Stomach (tissue), 9 donors: ENCODE measurements around the gene CFAP100. TPM values are rescaled to one million over a fixed set of nuclear protein-coding genes. Genes with fewer than 3 reads are reported as not detected.

Experiments used
- DNase-seq, 2 donors: peaks; one replicate each; pipeline versions ENCODE4 v3.0.0 to v3.0.0-alpha.2; 2013 to 2019
- H3K27ac ChIP-seq, 5 donors: fragments of 200-600 bp in 4 of 5; sonication (generic) in 4 of 5; one replicate each; pipeline ENCODE4 v1.5.1; 2013 to 2019; ENCODE audit warnings: mild to moderate bottlenecking in 1 of 5, moderate library complexity in 1 of 5
- H3K27me3 ChIP-seq, 3 donors: fragments of 200-600 bp; sonication (generic); one replicate each; pipeline ENCODE4 v1.5.1; 2017 to 2019; ENCODE audit warnings: mixed run types in 1 of 3
- H3K36me3 ChIP-seq, 4 donors: fragments of 200-600 bp; sonication (generic); 1 replicate in 3 of 4; 2 replicates in 1 of 4; pipeline ENCODE4 v1.5.1; 2016 to 2019
- H3K4me1 ChIP-seq, 4 donors: fragments of 200-600 bp; sonication (generic); one replicate each; pipeline ENCODE4 v1.5.1; 2016 to 2019
- H3K4me3 ChIP-seq, 4 donors: fragments of 200-600 bp; sonication (generic) in 3 of 4; one replicate each; pipeline ENCODE4 v1.5.1; 2016 to 2019; ENCODE audit warnings: mild to moderate bottlenecking in 1 of 4
- H3K9me3 ChIP-seq, 4 donors: fragments of 200-600 bp; sonication (generic); one replicate each; pipeline ENCODE4 v1.5.1; 2016 to 2019
- EP300 ChIP-seq: sonication (generic); formaldehyde crosslinking; IDR thresholded peaks from one replicate; pipeline ENCODE4 v1.6.1; 2017; ENCODE audit warnings: antibody characterized with exemption
- POLR2A ChIP-seq, 4 donors: fragments of 450-650 bp; IDR thresholded peaks; one replicate each; pipeline ENCODE4 v1.6.1; 2016; ENCODE audit warnings: antibody characterized with exemption in 4 of 4, control low read depth in 2 of 4, mild to moderate bottlenecking in 1 of 4, moderate library complexity in 1 of 4
- POLR2AphosphoS5 ChIP-seq, 3 donors: sonication (generic); formaldehyde crosslinking; IDR thresholded peaks; one replicate each; pipeline ENCODE4 v1.6.1; 2016; ENCODE audit warnings: antibody characterized with exemption in 3 of 3
- WGBS, 5 donors: extraction: QIAGEN DNeasy Blood & Tissue Kit in 3 of 5; methylation state at CpG; one replicate each; pipeline versions ENCODE4 v1.1.5 to v1.1.7; 2013 to 2018; 5-methylcytosine and 5-hydroxymethylcytosine counted together
- intact Hi-C: fragments of 100-400 bp; cut with DNase I; formaldehyde crosslinking; loops from one replicate; pipeline ENCODE4 v1.15.1; 2023; ENCODE audit warnings: low total_unique reads
- polyA plus RNA-seq, 3 donors: library from polyadenylated mRNA; stranded (reverse); fragments of 200-250 nt; gene quantifications; one replicate each; pipeline ENCODE4 v1.2.3, GENCODE V29; 2013
- total RNA-seq, 5 donors: library from RNA; depleted of rRNA; stranded (reverse); fragments of >200 nt; gene quantifications; one replicate each; pipeline versions ENCODE4 v1.1.0 to v1.2.3, GENCODE V29; 2014 to 2016
- TF ChIP-seq, protein P1 (sequence below), 7 experiments: fragments of 450-650 bp in 4 of 7; fragments of 200-600 bp in 3 of 7; sonication (generic) in 3 of 7; IDR thresholded peaks; one replicate each; pipeline ENCODE4 v1.5.1; 2016 to 2019; ENCODE audit warnings: antibody characterized with exemption in 7 of 7, control low read depth in 2 of 7, mild to moderate bottlenecking in 1 of 7
- donor health status: healthy with polysubstance abuse.
- donor health status: Bipolar disorder and iron deficiency.
- donor health status: healthy.

CFAP100 gene
- total and polyA plus RNA-seq, 8 donors, result not detected

DNA sequence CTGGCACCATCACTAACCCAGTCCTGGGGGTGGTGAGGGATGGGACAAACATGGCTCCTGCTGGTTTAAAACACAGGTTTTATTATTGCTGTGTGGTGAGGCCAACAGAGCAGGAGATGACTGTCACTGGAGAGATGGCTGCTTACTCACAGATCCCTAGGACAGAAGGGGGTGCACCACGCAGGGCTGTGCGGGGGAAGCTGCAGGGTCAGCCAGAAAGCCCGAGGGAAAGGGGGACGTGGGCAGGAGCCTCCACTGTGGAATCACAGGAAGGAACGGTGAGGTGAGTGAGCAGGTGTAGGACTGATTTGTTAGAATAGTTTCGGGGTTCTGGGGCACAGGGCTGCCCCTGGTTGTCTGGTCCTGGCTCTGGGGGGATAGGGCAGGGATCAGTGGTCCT lies 7.5 kb downstream of the CFAP100 start:
- 72 to 85% (median 81%) methylated on average over 6 of the region's 6 CpGs for WGBS, 5 donors

DNA sequence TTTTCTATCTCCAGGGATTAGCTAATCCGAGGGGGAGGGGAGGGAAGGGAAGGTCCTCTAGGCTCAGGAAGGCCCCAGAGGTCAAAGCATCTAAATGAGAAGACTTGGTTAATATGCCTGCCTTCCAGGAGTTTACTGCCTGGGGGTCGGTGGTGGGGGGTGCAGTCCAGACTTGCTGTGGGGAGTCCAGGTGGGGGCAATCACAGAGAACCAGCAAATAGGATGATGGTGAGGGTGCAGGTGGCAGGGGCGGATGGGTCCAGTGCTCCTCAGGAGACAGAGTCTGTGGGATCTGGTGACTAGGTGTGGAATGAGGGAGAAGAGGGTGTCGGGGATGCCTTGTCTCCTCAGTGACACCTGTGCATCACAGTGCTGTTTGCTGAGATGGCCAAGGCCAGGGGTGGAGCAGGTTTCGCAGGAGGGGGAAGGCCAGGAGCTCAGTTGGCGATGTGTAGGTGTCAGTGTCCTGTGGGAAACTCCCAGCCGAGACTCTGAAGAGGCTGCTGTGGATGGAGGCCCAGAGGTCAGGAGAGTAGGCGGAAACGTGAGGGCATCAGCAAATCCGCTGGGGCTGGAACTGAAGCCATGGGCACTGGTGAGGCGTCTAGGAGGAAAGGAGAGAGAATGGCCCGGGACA lies 8.1 kb downstream of the CFAP100 start:
- 77 to 87% (median 86%) methylated on average over 12 of the region's 12 CpGs for WGBS, 5 donors
- Histone ChIP-seq H3K4me3 (no peak overlapping the region), H3K36me3 (no peaks in the 10 kb centered on the region), H3K27ac (no peak overlapping the region), H3K27me3 (peaks cover 0 to 37% (median 10%) of the 10 kb centered on the region in 3 donors), H3K4me1 (no peaks in the 10 kb centered on the region), H3K9me3 (no peaks in the 10 kb centered on the region)
- TF ChIP-seq, protein P1, sequence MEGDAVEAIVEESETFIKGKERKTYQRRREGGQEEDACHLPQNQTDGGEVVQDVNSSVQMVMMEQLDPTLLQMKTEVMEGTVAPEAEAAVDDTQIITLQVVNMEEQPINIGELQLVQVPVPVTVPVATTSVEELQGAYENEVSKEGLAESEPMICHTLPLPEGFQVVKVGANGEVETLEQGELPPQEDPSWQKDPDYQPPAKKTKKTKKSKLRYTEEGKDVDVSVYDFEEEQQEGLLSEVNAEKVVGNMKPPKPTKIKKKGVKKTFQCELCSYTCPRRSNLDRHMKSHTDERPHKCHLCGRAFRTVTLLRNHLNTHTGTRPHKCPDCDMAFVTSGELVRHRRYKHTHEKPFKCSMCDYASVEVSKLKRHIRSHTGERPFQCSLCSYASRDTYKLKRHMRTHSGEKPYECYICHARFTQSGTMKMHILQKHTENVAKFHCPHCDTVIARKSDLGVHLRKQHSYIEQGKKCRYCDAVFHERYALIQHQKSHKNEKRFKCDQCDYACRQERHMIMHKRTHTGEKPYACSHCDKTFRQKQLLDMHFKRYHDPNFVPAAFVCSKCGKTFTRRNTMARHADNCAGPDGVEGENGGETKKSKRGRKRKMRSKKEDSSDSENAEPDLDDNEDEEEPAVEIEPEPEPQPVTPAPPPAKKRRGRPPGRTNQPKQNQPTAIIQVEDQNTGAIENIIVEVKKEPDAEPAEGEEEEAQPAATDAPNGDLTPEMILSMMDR (IDR thresholded peaks at IDR 0.05), result no peak
- no peak for TF ChIP-seq POLR2AphosphoS5 (IDR thresholded peaks at IDR 0.05)
- intact Hi-C loops, result no loop called here
- peak in 1 of 2 donors; percentile 16 for DNase-seq

More for the DNA sequence above, 7.5 kb downstream of the CFAP100 start:
- DNase-seq, result no peak
- no peaks in the 10 kb centered on the region for H3K4me1 ChIP-seq
- peaks cover 0 to 32% (median 4%) of the 10 kb centered on the region in 3 donors for H3K27me3 ChIP-seq
- H3K4me3 ChIP-seq, result no peak overlapping the region
- H3K27ac ChIP-seq, result no peak overlapping the region
- intact Hi-C loops, result no loop called here
- TF ChIP-seq POLR2AphosphoS5 (IDR thresholded peaks at IDR 0.05), result no peak
- TF ChIP-seq, protein P1 (IDR thresholded peaks at IDR 0.05), result no peak
- no peak for TF ChIP-seq EP300
- no peak for TF ChIP-seq POLR2A (IDR thresholded peaks at IDR 0.05)
- no peaks in the 10 kb centered on the region for H3K36me3 ChIP-seq
- no peaks in the 10 kb centered on the region for H3K9me3 ChIP-seq

DNA sequence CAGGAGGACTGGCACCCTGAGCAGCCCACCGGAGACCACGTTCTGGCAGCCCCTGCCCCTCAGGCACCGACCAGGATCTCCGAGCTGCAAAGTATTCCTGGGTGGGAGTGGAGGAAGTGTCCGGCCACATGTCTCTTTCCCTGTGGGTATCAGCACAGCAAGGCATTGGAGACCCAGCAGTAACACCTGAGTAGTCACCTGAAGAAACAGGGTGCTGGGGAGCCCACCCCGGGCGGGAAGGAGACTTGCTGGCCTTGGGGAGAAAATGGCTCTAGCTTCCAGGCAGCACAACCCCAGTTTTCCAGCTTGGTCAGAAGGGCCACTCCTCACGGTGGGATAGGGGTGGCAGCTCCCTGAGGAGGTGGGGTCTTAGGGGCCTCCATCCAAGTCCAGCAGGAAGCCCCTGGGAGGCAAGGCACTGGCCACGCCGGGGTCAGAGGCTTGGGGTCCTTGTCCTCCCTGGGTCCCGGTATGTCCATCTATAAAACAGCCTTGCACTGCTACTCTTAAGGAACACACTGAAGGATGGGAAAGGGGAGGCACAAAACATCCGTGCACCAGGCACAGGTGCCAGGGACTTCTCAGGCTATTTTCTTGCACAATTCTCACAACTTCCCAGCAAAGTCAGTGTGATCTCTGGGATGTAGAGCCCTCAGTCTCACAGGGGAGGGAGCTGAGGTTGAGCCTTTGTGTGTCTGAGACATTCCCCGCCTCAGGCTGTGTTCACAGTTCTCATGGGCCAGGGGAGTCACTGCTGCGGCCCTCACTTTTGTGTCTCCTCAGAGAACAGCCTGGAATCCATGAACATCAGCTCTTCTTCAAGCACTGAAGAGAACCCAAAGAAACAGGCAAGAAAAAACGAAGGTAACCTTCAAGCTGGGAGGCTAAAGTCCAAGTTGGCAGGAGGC lies 11.9 kb downstream of the CFAP100 start:
- H3K4me3 ChIP-seq, result no peak overlapping the region
- no peaks in the 10 kb centered on the region for H3K36me3 ChIP-seq
- no peaks in the 10 kb centered on the region for H3K9me3 ChIP-seq
- H3K4me1 ChIP-seq, result no peaks in the 10 kb centered on the region
- 81 to 88% (median 83%) methylated on average over 11 to 15 of the region's 15 CpGs for WGBS, 5 donors
- intact Hi-C loops, result no loop called here
- peaks cover 0 to 36% (median 10%) of the 10 kb centered on the region in 3 donors for H3K27me3 ChIP-seq
- DNase-seq, result peak in 1 of 2 donors; percentile 15
- H3K27ac ChIP-seq, result no peak overlapping the region
- TF ChIP-seq, protein P1 (IDR thresholded peaks at IDR 0.05), result no peak
- TF ChIP-seq EP300 (no peak), POLR2A (IDR thresholded peaks at IDR 0.05) (no peak), POLR2AphosphoS5 (IDR thresholded peaks at IDR 0.05) (no peak)

DNA sequence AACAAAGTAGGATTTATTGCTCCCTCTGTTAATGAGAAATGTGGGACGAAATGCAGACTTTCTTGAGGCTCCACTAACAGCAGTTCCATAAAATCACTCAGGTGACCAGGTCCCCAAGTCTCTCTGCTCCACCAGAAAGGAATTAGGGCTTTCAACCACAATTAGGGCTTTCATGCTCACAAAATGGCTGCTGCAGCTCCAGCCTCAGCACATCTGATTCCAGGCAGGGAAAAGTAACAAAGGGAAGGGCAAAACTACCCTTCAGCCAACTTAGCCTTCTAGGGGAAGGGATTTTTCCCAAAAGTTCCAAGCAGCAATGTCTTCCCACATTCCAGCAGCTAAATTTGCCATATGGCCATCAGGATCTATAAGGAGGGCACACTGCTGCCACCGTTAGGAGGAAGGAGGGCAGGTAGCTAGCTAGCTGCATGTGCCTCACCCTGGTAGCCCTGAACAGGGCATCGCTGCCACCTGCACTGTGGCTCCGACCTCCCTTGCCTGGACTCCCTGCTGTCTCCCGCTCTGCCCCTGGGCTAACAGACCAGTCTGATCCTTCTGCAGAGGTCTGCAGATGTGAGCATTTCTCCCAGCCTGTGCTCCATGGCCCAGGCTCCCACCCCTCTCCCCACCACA lies 12.8 kb downstream of the CFAP100 start:
- Histone ChIP-seq H3K4me3 (no peak overlapping the region), H3K27ac (no peak overlapping the region), H3K27me3 (peaks cover 0 to 27% (median 6%) of the 10 kb centered on the region in 3 donors), H3K36me3 (no peaks in the 10 kb centered on the region), H3K9me3 (no peaks in the 10 kb centered on the region), H3K4me1 (no peaks in the 10 kb centered on the region)
- WGBS, 5 donors, result 74 to 84% (median 81%) methylated on average over 5 of the region's 5 CpGs
- intact Hi-C loops, result no loop called here
- no peak for DNase-seq
- TF ChIP-seq POLR2A (IDR thresholded peaks at IDR 0.05) (no peak), POLR2AphosphoS5 (IDR thresholded peaks at IDR 0.05) (no peak), EP300 (no peak)
- TF ChIP-seq, protein P1 (IDR thresholded peaks at IDR 0.05), result no peak
